AG04450 (cell line): Measurements from ENCODE around the gene PAX8. TPM values are rescaled to one million over a fixed set of nuclear protein-coding genes. Genes with fewer than 3 reads are reported as not detected.

Source experiments
- CTCF ChIA-PET: fragments of 300-600, 350-600 bp; formaldehyde crosslinking; extraction: SDS; loops from one replicate; lab custom pipeline; 2022; ENCODE audit warnings: antibody characterized with exemption, inconsistent platforms; lab: Charles Lee
- POLR2A ChIA-PET: fragments of 350-600 bp; formaldehyde crosslinking; extraction: SDS; loops from one replicate; lab custom pipeline; 2021; ENCODE audit warnings: antibody characterized with exemption, inconsistent platforms; lab: Yijun Ruan, JAX
- DNase-seq: peaks from one replicate; pipeline ENCODE4 v3.0.0-alpha.2; 2011; ENCODE audit warnings: low read depth, low spot score
- H3K27ac ChIP-seq: one replicate; pipeline ENCODE4 v1.5.1; 2012; ENCODE audit warnings: low read depth, low read length, control low read depth
- H3K27me3 ChIP-seq: one replicate; pipeline ENCODE4 v1.6.0; 2012; ENCODE audit warnings: low read length; ENCODE audit not compliant: control insufficient read depth, insufficient read depth
- H3K4me3 ChIP-seq: 2 replicates; pipeline ENCODE4 v1.5.1; 2011; ENCODE audit warnings: mild to moderate bottlenecking, low read depth, low read length, control low read depth
- H3K9me3 ChIP-seq: 2 replicates; pipeline ENCODE4 v1.5.1; 2012; ENCODE audit warnings: low read length; ENCODE audit not compliant: control insufficient read depth, insufficient read depth
- CTCF ChIP-seq: IDR thresholded peaks from 2 replicates; pipeline ENCODE4 v1.5.1; 2011; ENCODE audit warnings: low read depth, low read length, control low read depth, inconsistent platforms
- polyA plus RNA-seq: library from polyadenylated mRNA; depleted of rRNA; stranded (reverse); fragments of >200 nt; gene quantifications from 2 replicates; pipeline ENCODE4 v1.2.3, GENCODE V29; 2011

The PAX8 gene
- polyA plus RNA-seq, 1 experiment = 1.2 TPM

- Histone ChIP-seq H3K27me3 (no peaks in the 10 kb centered on the region), H3K9me3 (peaks cover 6% of the 10 kb centered on the region; the same call in 1 of the 2 replicates), H3K27ac (peak overlapping the region; percentile 57), H3K4me3 (peak overlapping the region; percentile 72)
- TF ChIP-seq CTCF = no peak
- POLR2A ChIA-PET = interaction anchor here (0.7 kb wide), 2 partner anchors 23 to 49 kb away, joined by 3 to 5 read pairs; no protein-coding TSS in a partner anchor
- DNase-seq = no peak
- CTCF ChIA-PET = interaction anchor here (1.3 to 2.4 kb wide), 7 partner anchors 14 to 156 kb away, joined by 3 to 12 read pairs (median 9); no protein-coding TSS in a partner anchor
Measured at GRCh38 chr2:113234721-113235346, 43.9 kb downstream of the PAX8 start.

- TF ChIP-seq CTCF = peak; percentile 22; the same call in 1 of the 2 replicates
- no peak for DNase-seq
- POLR2A ChIA-PET = no interaction called here
Measured at GRCh38 chr2:113233593-113234550, 44.8 kb downstream of the PAX8 start.

GRCh38 chr2:113232740-113233139, 46.0 kb downstream of the PAX8 start:
- DNase-seq = no peak
- POLR2A ChIA-PET = interaction anchor here (0.7 kb wide), 1 partner anchor 11 kb away, joined by 5 read pairs; no protein-coding TSS in a partner anchor
- no peak overlapping the region for H3K27ac ChIP-seq
- TF ChIP-seq CTCF = no peak
- CTCF ChIA-PET = interaction anchor here (2.2 kb wide), 1 partner anchor 34 kb away, joined by 9 read pairs; no protein-coding TSS in a partner anchor
- no peaks in the 10 kb centered on the region for H3K27me3 ChIP-seq
- peaks cover 6% of the 10 kb centered on the region; the same call in 1 of the 2 replicates for H3K9me3 ChIP-seq
- no peak overlapping the region for H3K4me3 ChIP-seq

More at GRCh38 chr2:113233593-113234550, 44.8 kb downstream of the PAX8 start:
- H3K9me3 ChIP-seq = peaks cover 6% of the 10 kb centered on the region; the same call in 1 of the 2 replicates
- no peak overlapping the region for H3K27ac ChIP-seq
- no peaks in the 10 kb centered on the region for H3K27me3 ChIP-seq
- CTCF ChIA-PET = interaction anchor here (1.4 to 2.4 kb wide), 6 partner anchors 15 to 157 kb away, joined by 3 to 12 read pairs (median 9); no protein-coding TSS in a partner anchor
- H3K4me3 ChIP-seq = no peak overlapping the region

GRCh38 chr2:113232123-113232522, 46.6 kb downstream of the PAX8 start:
- no peak for TF ChIP-seq CTCF
- Histone ChIP-seq H3K9me3 (peaks cover 6% of the 10 kb centered on the region; the same call in 1 of the 2 replicates), H3K4me3 (no peak overlapping the region), H3K27me3 (no peaks in the 10 kb centered on the region), H3K27ac (no peak overlapping the region)
- CTCF ChIA-PET = interaction anchor here (2.0 to 2.2 kb wide), 2 partner anchors 33 to 94 kb away, joined by 5 to 9 read pairs; no protein-coding TSS in a partner anchor
- no peak for DNase-seq
- POLR2A ChIA-PET = no interaction called here
